GM18517 (cell line): ENCODE data around the gene TOE1.

ENCODE experiments used
- ATAC-seq: cut with Tn5 transposase; IDR thresholded peaks from one replicate; pipeline ENCODE4 v1.9.1; 2021; ENCODE audit warnings: mild to moderate bottlenecking, moderate library complexity; ENCODE audit not compliant: unreplicated experiment

Gene TOE1

GRCh38 chr1:45326627-45327623, 13.0 kb upstream of the TOE1 start, which contains the start of gene HPDL:
TSS of gene HPDL (plus strand) at chr1:45326895. CDS start at chr1:45327149, 254 bp downstream.
- ATAC-seq = no peak

DNA sequence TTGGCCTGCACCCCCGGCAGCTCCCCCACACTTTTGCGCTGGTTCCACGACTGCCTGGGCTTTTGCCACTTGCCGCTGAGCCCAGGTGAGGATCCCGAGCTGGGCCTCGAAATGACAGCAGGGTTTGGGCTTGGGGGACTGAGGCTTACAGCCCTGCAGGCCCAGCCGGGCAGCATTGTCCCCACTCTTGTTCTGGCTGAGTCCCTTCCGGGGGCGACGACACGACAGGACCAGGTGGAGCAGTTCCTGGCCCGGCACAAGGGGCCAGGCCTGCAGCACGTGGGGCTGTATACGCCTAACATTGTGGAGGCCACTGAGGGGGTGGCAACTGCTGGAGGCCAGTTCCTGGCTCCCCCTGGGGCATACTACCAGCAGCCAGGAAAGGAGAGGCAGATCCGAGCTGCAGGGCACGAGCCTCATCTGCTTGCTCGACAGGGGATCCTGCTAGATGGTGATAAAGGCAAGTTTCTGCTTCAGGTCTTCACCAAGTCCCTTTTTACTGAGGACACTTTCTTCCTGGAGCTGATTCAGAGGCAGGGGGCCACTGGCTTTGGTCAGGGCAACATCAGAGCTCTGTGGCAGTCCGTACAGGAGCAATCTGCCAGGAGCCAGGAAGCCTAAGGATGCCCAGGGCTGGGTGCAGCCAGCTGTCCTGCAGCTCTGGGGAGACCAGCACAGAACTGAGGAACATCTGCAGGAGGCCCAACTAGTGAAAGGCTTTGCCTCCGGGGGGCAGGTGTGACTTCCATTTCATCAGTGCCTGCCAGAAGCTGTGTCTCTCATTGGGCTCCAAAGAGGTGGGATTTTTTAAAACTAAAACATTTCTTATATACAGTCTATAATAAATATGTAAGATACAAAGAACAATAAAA, 12.1 kb upstream of the TOE1 start:
- no peak for ATAC-seq

GRCh38 chr1:45328680-45329079, 11.3 kb upstream of the TOE1 start:
- ATAC-seq = no peak

- ATAC-seq = no peak
These were observed 10.5 kb upstream of the TOE1 start for GRCh38 chr1:45329445-45329844.

DNA sequence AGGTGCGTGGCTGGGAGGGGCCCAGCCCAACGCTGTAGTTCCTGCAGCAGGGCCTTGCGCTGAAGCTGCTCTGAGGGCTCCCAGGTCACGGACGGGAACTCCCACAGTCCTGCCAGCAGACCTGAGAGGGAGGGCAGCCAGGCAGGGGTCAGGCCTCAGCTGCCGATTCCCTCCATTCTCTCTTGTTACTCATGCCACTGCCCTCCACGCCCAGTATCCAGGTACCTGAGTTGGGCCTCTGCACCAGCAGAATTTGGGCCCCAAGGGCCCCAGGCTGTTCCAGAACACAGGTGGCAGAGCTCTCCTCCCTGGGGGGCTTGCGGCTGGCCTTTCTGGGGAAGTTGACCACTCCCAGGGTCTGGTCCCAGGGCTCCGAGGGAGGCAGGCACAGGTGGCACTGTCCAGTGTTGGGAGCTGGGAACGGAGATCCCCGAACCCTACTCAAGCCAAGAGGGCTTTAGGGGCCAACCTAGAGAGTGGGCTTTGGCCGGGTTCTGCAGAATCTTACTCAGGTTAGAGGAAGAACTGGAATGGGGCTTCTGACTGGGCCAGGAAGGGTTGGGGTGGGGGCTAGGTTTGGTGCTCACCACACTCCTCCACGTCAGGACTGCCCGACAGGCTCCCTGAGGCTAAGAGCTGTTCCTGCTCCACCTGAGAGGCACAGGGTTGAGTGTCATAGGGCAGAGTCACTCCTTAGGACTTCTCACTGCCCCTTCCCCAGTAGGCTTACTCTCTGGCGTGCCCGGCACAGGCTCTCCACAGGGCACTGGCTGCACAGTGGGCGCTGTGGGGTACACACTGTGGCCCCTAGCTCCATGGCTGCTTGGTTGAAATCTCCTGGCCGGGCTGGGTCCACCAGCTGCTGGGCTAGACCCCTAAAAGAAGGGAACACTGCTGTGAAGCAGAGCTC, 8.3 kb upstream of the TOE1 start:
- ATAC-seq = no peak

- ATAC-seq = no peak
These were observed 7.6 kb upstream of the TOE1 start for GRCh38 chr1:45332346-45332720.

DNA sequence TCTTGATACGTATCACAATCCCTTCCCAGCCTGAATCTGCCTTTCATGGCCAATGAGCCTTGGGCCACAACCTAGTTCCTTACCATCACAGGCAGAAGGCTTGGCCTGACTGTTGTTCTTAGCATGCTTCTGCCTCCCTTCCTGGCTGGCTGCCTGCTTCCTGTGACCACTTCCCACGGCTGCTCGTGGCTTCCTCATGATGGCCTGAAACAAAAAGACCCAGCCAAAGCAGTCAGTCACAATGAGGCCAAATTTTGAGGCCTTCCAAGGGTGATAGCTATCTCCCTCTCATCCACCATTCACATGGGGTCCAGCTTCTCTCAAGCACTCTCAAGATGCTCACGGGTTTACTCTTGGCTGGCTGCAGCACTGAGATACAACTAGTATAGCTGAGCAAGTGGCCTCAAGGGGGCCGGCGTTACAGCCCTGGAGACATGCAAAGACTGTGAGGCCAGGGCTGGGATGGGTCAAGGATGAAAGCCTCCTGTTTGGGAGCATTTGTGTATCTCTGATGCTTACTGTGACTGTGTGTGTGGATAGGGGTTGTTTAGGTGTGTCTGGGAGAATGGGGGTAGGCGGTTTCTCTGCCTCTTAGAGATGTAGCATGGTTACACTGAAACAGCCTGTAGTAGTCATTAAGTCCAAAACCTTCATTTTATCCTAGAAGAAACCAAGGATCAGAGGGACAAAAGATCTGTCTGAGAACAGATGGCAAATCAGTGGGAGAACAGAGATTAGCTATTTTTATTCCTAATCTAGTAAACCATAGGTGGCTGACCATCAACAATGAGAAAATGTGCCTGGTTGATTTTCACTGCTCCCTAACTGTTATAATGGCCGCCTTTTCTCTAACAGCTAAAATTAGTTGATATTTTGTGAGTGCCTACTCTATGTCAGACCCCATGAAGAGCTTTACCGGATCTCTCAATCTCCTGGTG, 5.4 kb upstream of the TOE1 start:
- ATAC-seq = no peak

DNA sequence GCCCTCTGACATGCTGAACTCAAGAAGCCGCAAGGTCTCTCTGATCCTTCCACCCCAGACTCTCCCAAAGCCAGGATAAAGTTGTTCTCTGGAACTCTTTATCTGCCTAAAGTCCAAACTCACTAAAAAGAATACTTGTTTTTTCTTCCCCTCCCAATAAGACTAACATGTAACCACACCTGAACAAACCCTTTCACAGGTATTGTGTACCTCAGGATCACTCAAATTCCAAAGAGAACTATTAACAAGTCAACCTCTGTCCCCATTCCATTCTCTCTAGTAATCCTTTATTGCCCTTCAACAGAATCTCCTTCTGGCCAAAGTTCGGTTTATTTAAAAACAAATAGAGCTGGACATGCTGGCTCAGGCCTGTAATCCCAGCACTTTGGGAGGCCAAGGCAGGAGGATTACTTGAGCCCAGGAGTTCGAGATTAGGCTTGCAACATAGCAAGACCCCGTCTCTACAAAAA, 4.1 kb upstream of the TOE1 start:
- ATAC-seq = no peak

DNA sequence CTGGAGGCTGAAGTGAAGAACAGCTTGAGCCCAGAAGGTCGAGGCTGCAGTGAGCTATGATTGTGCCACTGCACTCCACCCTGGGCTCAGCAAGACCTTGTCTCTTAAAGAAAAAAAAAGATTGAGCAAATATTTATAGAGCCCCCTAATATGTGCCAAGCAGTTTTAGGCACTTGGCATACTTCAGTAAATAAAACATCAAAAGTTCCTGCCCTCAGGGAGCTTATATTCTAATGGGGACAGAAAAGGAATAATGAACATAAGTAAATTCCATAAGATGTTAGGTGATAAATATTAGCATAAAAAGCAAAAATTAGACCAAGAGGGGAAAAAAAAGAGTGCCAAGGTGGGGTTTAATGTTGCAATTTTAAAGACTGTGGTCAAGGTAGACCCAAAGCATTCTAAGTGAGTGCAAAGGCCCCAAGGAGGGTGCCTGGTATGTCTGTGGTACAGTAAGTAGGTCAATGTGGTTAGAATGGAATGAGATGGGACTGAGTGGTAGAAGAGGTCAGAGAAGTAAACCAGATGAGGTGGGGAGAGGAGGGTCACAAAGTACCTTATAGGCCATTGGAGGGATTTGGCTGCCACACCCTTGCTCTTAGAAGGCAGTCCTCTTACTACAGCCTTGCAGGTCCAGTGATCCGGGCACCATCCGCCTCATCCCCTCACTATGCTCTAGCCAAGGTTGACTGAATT, 2.2 kb upstream of the TOE1 start:
- no peak for ATAC-seq

DNA sequence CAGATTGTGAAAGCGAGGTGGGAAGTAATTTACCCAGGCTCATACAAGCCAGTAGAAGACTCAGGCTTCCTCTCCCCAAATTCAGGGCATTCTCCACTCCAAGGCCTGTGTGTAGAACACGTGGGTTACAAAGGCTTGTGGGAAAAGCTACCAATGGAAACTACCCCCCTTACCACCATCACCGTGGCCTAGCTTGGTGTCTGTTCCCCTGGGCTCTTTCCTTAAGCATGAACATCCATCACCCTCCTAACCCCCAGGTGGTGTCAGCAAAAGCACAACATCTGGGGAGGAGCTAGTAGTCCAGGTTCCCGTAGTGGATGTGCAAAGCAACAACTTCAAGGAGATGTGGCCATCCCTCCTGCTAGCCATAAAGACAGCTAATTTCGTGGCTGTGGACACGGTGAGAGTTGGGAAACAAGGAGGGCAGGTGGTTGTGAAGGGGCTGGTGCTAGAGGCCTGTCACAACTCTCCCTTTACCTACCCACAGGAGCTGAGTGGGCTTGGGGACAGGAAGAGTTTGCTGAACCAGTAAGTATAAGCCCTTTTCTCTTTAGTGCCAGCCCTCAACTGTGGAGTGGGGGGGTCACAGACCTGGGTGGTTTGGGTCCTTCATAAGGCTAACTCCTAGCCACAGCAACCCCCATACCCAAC, 971 bp downstream of the TOE1 start:
- ATAC-seq = no peak

DNA sequence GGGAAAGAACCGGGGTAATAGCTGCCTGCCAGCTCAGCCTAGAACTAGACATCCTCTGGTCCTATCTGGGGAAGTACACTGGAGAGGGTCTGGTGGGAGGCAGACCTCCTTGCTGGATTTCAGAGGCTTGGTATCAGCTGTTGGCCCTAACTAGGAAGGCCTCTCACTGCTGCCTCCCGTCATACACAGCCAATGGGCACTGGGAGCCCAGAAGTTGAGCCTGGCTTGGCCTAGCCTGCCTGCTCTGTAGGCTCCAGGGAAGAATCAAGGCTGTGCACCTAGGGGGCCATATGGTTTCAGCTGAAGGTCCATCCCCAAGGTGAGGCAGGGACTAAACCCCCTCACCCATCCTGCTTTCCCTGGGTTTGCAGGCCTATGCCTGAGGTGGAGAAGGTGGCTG, 4.5 kb downstream of the TOE1 start:
- no peak for ATAC-seq

DNA sequence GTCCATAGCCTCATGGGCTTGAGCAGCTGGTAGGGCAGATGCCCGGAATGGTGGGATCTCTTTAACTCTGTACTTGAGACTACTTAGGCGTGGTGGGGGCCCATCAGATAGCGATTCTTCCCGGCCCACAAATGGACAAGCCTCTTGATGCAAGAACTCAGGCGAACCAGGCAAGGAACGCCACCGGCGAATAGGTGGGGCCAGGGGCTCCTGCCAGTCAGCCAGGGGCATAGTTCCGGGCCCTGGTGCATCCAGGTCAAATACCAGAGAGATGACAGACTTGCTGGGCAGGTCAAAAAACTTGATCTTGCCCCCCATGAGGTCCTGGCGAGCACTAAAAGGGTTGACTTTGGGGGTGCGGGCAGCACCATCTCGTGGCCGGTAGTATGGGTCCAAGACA, 5.0 kb downstream of the TOE1 start:
- no peak for ATAC-seq

DNA sequence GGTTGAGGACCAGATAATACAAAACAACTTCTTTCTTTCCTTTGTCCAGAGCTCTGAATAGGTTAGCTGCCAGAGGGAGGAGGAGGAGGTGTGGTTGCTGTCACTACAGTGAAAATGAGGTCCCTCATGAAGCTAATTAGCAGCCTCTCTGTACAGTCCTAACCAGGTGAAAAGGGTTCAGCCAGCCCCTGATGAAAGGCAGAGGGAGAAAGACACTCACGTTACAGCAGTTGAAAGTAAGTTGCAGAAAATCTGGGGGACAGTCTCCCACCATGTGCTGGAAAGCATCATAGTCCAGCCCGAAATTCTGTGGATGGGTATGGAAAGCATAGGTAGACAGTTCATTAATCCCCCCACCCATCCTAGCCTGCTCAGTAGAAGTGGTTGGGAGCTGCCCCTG, 6.5 kb downstream of the TOE1 start:
- no peak for ATAC-seq

- no peak for ATAC-seq
These were observed 8.1 kb downstream of the TOE1 start for GRCh38 chr1:45348020-45348419.

- no peak for ATAC-seq
These were observed 8.6 kb downstream of the TOE1 start for GRCh38 chr1:45348609-45348965.

DNA sequence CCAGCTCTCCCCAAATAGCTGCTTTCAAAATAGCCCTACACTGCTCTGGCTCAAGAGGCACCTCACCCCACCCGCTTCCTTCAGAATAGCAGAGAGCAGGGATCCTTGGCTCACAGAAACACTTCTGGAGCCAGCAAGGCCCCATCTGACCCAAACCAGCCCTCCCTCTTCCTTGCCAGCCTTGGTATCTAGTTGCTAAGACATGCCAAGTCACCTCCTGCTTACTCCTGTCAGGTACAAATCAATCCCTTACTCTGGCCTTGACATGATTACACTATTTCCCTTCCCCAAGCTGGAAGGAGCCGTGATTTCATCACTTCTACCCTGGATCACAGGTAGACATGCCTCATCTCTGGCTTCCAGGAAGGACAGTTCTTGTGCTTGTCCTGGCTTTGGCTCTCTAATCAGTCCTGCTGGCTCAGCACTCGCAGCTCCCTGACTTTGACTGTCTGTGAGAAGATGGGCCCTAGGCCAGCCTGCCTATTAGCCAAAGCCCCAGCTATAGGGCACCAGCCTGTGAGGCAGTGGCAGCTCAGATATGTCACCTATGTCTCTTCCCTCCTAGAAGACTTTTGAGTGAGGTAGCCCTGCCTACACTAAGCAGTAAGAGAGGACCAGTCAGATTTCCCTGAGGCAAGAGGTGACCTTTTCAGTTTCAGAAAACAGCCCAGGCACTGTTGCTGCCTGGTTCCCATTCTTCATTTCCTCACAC, 9.2 kb downstream of the TOE1 start:
- ATAC-seq = no peak

DNA sequence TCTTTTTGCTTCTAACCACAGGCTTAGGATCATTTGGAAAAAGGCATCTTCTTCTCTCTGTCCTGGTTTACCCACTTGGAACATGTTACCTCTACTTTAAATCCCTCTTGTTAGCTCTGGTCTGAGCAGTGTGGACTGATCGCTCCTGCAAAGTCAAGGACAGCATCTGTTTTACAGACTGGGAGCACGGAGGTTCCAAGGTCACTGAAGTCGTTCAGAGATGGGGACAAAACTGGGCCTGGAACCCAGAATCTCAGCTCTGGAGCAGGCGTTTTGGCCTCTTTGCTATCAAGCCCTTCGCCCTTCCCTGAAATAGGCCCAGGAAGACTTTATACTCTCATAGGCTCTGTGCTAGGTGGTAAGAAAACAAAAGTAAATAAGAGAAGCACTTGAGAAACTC, 11.5 kb downstream of the TOE1 start:
- ATAC-seq = no peak

DNA sequence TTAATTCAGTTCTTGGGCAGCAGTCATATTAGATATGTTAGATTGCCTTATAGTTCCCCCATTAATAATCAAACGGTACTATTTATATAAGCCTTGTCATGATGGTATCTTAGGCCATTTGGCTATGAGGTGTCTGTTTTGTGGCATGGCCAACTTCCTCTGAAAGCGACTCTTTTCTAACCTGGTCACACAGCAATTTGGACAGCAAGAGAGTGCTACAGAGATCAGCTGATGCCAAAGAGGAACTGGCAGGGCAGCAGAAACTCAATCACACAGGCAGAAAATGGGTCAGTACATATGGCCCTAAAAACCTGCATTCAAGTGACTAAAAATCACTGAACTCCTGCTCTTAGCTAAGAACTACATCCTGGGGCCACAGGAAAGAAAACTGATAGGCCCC, 13.7 kb downstream of the TOE1 start:
- ATAC-seq = no peak
